WTC11 (cell line): ENCODE data around the gene TBC1D1. TPM values are rescaled to one million over a fixed set of nuclear protein-coding genes. Genes with fewer than 3 reads are reported as not detected.

Experiments used
- ATAC-seq: fragments of 200-7000 bp; cut with Tn5 transposase; 2 replicates; pipeline ENCODE4 v1.10.0; 2021; ENCODE audit warnings: mild to moderate bottlenecking, moderate library complexity
- CTCF ChIA-PET: fragments of 300-600 bp; sonication (Branson Sonifier 250); formaldehyde crosslinking; loops from one replicate; lab custom pipeline; 2021; ENCODE audit warnings: antibody characterized with exemption; lab: Charles Lee
- POLR2A ChIA-PET: fragments of 350-600 bp; sonication (Branson Sonifier 250); formaldehyde crosslinking; loops from one replicate; lab custom pipeline; 2021; ENCODE audit warnings: antibody characterized with exemption; lab: Charles Lee
- DNase-seq: peaks from one replicate; pipeline ENCODE4 v3.0.0; 2021; ENCODE audit warnings: low spot score
- H3K27ac Mint-ChIP-seq: 2 replicates; pipeline ENCODE4 v1.8.0; 2021; ENCODE audit warnings: mixed read lengths
- H3K27me3 Mint-ChIP-seq: 2 replicates; pipeline ENCODE4 v1.8.0; 2021; ENCODE audit warnings: low read depth, mild to moderate bottlenecking, moderate library complexity, mixed read lengths
- H3K36me3 Mint-ChIP-seq: 2 replicates; pipeline ENCODE4 v1.8.0; 2021; ENCODE audit warnings: mixed read lengths
- H3K4me1 Mint-ChIP-seq: 2 replicates; pipeline ENCODE4 v1.8.0; 2022; ENCODE audit warnings: mixed read lengths
- H3K4me3 Mint-ChIP-seq: 2 replicates; pipeline ENCODE4 v1.8.0; 2021; ENCODE audit warnings: mild to moderate bottlenecking, moderate library complexity, mixed read lengths
- H3K9me3 Mint-ChIP-seq: 2 replicates; pipeline ENCODE4 v1.8.0; 2021; ENCODE audit warnings: mixed read lengths
- ATF1 ChIP-seq: sonication (generic); formaldehyde crosslinking; IDR thresholded peaks from 2 replicates; pipeline ENCODE4 v1.8.1; 2023; ENCODE audit warnings: mild to moderate bottlenecking, moderate library complexity, missing genetic modification reagents
- ATF2 ChIP-seq: sonication (generic); formaldehyde crosslinking; IDR thresholded peaks from 2 replicates; pipeline ENCODE4 v1.8.1; 2022; ENCODE audit warnings: low read depth, missing genetic modification reagents, borderline replicate concordance
- CREB1 ChIP-seq: sonication (generic); formaldehyde crosslinking; IDR thresholded peaks from 2 replicates; pipeline ENCODE4 v1.8.0; 2023; ENCODE audit warnings: mild to moderate bottlenecking, missing genetic modification reagents
- E2F1 ChIP-seq: sonication (generic); formaldehyde crosslinking; IDR thresholded peaks from 2 replicates; pipeline ENCODE4 v1.8.0; 2022; ENCODE audit warnings: mild to moderate bottlenecking, missing genetic modification reagents
- ESRRA ChIP-seq: sonication (generic); formaldehyde crosslinking; IDR thresholded peaks from 2 replicates; pipeline ENCODE4 v1.8.1; 2022; ENCODE audit warnings: mild to moderate bottlenecking, missing genetic modification reagents, borderline replicate concordance
- GTF2I ChIP-seq: fragments of 250-450 bp; sonication (Bioruptor Pico); conservative IDR thresholded peaks from 2 replicates; pipeline ENCODE4 v1.4.0; 2021; ENCODE audit warnings: mild to moderate bottlenecking
- MAX ChIP-seq: sonication (generic); formaldehyde crosslinking; IDR thresholded peaks from 2 replicates; pipeline ENCODE4 v1.8.0; 2022; ENCODE audit warnings: mild to moderate bottlenecking, missing genetic modification reagents
- MXD4 ChIP-seq: fragments of 250-450 bp; sonication (Bioruptor Pico); IDR thresholded peaks from 2 replicates; pipeline ENCODE4 v1.8.0; 2021; ENCODE audit warnings: mild to moderate bottlenecking, moderate library complexity, borderline replicate concordance
- MYBL2 ChIP-seq: sonication (generic); formaldehyde crosslinking; IDR thresholded peaks from 2 replicates; pipeline ENCODE4 v1.8.1; 2023; ENCODE audit warnings: mild to moderate bottlenecking, moderate library complexity, missing genetic modification reagents
- PREB ChIP-seq: sonication (generic); formaldehyde crosslinking; IDR thresholded peaks from 2 replicates; pipeline ENCODE4 v1.8.1; 2022; ENCODE audit warnings: mild to moderate bottlenecking, missing genetic modification reagents, moderate library complexity, borderline replicate concordance
- RORB ChIP-seq: fragments of 250-450 bp; sonication (Bioruptor Pico); IDR thresholded peaks from 2 replicates; pipeline ENCODE4 v1.9.0; 2021; ENCODE audit warnings: mild to moderate bottlenecking
- SP1 ChIP-seq: sonication (generic); formaldehyde crosslinking; conservative IDR thresholded peaks from 2 replicates; pipeline ENCODE4 v1.8.1; 2022; ENCODE audit warnings: missing genetic modification reagents
- TCF7 ChIP-seq: sonication (generic); formaldehyde crosslinking; IDR thresholded peaks from 2 replicates; pipeline ENCODE4 v1.8.0; 2022; ENCODE audit warnings: mild to moderate bottlenecking, low read depth, missing genetic modification reagents, moderate library complexity
- TP53 ChIP-seq: sonication (generic); formaldehyde crosslinking; IDR thresholded peaks from 2 replicates; pipeline ENCODE4 v1.8.1; 2023; ENCODE audit warnings: mild to moderate bottlenecking, missing genetic modification reagents
- ZNF121 ChIP-seq: sonication (generic); formaldehyde crosslinking; IDR thresholded peaks from 2 replicates; pipeline ENCODE4 v1.8.0; 2023; ENCODE audit warnings: missing genetic modification reagents
- ZNF232 ChIP-seq: sonication (generic); formaldehyde crosslinking; IDR thresholded peaks from 2 replicates; pipeline ENCODE4 v1.8.0; 2022; ENCODE audit warnings: mild to moderate bottlenecking, missing genetic modification reagents
- total RNA-seq: library from RNA; stranded (reverse); gene quantifications from 3 replicates; pipeline ENCODE4 v1.2.3, GENCODE V29; 2021
- TF ChIP-seq, protein P1 (sequence below): sonication (generic); formaldehyde crosslinking; IDR thresholded peaks from 2 replicates; pipeline ENCODE4 v1.8.1; 2023; ENCODE audit warnings: mild to moderate bottlenecking, missing genetic modification reagents, moderate library complexity
- TF ChIP-seq, protein P2 (sequence below): sonication (generic); formaldehyde crosslinking; IDR thresholded peaks from 2 replicates; pipeline ENCODE4 v1.8.1; 2023; ENCODE audit warnings: mild to moderate bottlenecking, moderate library complexity, missing genetic modification reagents
- TF ChIP-seq, protein P3 (sequence below): fragments of 250-450 bp; sonication (Bioruptor Pico); conservative IDR thresholded peaks from 2 replicates; pipeline ENCODE4 v1.9.0; 2021; ENCODE audit warnings: mild to moderate bottlenecking
- TF ChIP-seq, protein P4 (sequence below): sonication (generic); formaldehyde crosslinking; IDR thresholded peaks from 2 replicates; pipeline ENCODE4 v1.8.0; 2023; ENCODE audit warnings: mild to moderate bottlenecking, missing genetic modification reagents

TBC1D1 gene
- total RNA-seq, 1 experiment from 2014 or later = 134 TPM

GRCh38 chr4:37895271-37895670 is 4.4 kb downstream of the TBC1D1 start:
- ChIA-PET CTCF (no interaction called here), POLR2A (no interaction called here)
- peaks cover 17% of the 10 kb centered on the region for H3K4me1 Mint-ChIP-seq
- TF ChIP-seq E2F1 (no peak), TP53 (CRISPR knock-in tag) (no peak), MAX (CRISPR knock-in tag) (no peak), ZNF232 (CRISPR knock-in tag) (no peak), ATF1 (CRISPR knock-in tag) (no peak), CREB1 (CRISPR knock-in tag) (no peak), MYBL2 (CRISPR knock-in tag) (no peak), RORB (no peak), ESRRA (CRISPR knock-in tag) (no peak), ATF2 (no peak), SP1 (CRISPR knock-in tag) (no peak), TCF7 (no peak), ZNF121 (CRISPR knock-in tag) (no peak), GTF2I (CRISPR knock-in tag) (no peak), PREB (no peak), MXD4 (no peak)
- TF ChIP-seq, protein P1, sequence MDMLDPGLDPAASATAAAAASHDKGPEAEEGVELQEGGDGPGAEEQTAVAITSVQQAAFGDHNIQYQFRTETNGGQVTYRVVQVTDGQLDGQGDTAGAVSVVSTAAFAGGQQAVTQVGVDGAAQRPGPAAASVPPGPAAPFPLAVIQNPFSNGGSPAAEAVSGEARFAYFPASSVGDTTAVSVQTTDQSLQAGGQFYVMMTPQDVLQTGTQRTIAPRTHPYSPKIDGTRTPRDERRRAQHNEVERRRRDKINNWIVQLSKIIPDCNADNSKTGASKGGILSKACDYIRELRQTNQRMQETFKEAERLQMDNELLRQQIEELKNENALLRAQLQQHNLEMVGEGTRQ (CRISPR knock-in tag) = no peak
- TF ChIP-seq, protein P2, sequence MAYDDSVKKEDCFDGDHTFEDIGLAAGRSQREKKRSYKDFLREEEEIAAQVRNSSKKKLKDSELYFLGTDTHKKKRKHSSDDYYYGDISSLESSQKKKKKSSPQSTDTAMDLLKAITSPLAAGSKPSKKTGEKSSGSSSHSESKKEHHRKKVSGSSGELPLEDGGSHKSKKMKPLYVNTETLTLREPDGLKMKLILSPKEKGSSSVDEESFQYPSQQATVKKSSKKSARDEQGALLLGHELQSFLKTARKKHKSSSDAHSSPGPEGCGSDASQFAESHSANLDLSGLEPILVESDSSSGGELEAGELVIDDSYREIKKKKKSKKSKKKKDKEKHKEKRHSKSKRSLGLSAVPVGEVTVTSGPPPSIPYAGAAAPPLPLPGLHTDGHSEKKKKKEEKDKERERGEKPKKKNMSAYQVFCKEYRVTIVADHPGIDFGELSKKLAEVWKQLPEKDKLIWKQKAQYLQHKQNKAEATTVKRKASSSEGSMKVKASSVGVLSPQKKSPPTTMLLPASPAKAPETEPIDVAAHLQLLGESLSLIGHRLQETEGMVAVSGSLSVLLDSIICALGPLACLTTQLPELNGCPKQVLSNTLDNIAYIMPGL = no peak
- TF ChIP-seq, protein P3, sequence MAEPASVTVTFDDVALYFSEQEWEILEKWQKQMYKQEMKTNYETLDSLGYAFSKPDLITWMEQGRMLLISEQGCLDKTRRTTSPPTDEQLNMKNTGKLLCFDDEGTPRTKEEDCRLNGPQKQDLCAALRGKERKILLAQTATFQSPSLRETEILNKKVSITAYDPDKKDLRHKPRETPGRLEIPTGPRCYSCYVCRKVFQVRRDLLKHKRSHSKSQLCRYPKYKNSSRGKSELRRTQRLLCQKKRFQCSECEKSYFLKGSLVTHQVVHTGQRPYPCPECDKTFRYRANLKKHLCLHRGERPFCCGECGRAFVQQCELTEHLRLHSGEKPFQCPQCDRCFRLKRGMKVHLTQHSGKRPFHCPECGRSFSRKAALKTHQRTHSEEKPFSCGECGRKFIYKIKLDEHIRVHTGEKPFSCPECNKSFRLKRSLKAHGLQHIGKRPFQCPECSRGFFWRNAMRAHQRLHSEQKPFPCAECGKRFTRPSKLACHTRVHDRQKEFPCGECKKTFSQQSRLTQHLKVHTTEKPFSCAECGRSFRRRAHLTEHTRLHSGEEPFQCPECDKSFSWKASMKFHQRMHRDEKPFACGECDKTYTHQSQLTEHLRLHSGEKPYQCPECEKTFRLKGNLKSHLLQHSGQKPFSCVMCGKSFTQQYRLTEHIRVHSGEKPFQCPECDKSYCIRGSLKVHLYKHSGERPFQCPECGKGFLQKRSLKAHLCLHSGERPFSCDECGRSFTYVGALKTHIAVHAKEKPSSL (CRISPR knock-in tag) = no peak
- TF ChIP-seq, protein P4, sequence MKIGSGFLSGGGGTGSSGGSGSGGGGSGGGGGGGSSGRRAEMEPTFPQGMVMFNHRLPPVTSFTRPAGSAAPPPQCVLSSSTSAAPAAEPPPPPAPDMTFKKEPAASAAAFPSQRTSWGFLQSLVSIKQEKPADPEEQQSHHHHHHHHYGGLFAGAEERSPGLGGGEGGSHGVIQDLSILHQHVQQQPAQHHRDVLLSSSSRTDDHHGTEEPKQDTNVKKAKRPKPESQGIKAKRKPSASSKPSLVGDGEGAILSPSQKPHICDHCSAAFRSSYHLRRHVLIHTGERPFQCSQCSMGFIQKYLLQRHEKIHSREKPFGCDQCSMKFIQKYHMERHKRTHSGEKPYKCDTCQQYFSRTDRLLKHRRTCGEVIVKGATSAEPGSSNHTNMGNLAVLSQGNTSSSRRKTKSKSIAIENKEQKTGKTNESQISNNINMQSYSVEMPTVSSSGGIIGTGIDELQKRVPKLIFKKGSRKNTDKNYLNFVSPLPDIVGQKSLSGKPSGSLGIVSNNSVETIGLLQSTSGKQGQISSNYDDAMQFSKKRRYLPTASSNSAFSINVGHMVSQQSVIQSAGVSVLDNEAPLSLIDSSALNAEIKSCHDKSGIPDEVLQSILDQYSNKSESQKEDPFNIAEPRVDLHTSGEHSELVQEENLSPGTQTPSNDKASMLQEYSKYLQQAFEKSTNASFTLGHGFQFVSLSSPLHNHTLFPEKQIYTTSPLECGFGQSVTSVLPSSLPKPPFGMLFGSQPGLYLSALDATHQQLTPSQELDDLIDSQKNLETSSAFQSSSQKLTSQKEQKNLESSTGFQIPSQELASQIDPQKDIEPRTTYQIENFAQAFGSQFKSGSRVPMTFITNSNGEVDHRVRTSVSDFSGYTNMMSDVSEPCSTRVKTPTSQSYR (CRISPR knock-in tag) = no peak
- ATAC-seq = no peak
- no peak overlapping the region for H3K27ac Mint-ChIP-seq
- no peak overlapping the region for H3K4me3 Mint-ChIP-seq
- no peak for DNase-seq
- H3K36me3 Mint-ChIP-seq = no peaks in the 10 kb centered on the region
- no peaks in the 10 kb centered on the region for H3K9me3 Mint-ChIP-seq
- peaks cover 21% of the 10 kb centered on the region for H3K27me3 Mint-ChIP-seq
